Measurements from ENCODE around the gene BHLHA15.
A peak's percentile ranks its signal among the peaks of the same experiment; 100 is the strongest.

The BHLHA15 gene

GRCh38 chr7:98228801-98229200 is 17.6 kb downstream of the BHLHA15 start:
- no peak for DNase-seq

DNA sequence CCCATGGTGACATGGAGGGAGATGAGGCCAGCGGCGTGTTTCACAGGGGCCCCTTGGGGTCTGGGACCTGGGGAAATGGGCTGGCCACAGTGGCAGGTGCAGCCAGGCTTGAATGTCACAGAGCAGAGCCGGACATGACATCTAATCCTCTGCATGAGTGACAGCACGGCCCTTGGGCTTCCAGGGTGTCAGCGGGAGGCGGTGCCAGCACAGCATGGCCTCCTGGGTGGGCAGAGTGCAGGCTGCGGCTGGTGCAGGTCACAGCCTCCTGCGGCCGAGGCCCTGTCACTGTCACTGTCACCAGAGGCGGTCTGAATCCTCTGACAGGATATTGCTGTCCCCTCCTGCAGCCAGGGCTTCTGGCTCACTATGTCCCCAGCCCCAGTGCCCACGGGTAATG is 18.2 kb downstream of the BHLHA15 start:
- no peak for DNase-seq

DNA sequence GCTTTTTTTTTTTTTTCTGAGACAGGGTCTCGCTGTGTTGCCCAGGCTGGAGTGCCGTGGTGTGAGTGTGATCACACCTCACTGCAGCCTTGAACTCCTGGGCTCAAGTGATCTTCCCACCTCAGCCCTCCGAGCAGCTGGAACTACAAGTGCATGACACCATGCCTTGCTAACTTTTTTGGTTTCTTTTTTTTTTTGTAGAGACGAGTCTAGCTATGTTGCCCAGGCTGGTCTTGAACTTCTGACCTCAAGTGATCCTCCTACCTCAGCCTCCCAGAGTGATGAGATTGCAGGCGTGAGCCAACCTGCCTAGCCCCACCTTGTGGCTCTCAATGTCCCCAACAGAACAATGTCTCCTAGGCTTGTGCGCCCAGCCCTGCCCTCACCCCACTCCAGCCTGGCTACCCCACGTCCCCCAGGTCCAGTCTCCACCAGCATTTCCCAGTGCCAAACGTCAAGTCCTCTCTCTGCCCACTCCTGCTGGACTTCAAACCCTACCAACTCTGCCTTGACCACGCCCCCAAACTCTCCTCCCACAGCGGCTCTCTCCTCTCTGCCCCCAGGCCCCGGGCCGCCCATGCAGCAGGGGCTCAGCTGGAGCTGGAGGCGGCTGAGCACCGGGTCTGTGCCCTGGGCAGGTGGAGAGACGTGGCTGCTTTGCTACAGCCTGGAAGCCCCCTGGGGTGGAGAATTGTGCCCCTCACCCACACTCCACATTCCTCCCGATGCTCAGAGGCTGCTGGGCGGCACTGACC is 18.9 kb downstream of the BHLHA15 start:
- no peak for DNase-seq

- DNase-seq = no peak
Observed at GRCh38 chr7:98230746-98231471, 19.7 kb downstream of the BHLHA15 start.

DNA sequence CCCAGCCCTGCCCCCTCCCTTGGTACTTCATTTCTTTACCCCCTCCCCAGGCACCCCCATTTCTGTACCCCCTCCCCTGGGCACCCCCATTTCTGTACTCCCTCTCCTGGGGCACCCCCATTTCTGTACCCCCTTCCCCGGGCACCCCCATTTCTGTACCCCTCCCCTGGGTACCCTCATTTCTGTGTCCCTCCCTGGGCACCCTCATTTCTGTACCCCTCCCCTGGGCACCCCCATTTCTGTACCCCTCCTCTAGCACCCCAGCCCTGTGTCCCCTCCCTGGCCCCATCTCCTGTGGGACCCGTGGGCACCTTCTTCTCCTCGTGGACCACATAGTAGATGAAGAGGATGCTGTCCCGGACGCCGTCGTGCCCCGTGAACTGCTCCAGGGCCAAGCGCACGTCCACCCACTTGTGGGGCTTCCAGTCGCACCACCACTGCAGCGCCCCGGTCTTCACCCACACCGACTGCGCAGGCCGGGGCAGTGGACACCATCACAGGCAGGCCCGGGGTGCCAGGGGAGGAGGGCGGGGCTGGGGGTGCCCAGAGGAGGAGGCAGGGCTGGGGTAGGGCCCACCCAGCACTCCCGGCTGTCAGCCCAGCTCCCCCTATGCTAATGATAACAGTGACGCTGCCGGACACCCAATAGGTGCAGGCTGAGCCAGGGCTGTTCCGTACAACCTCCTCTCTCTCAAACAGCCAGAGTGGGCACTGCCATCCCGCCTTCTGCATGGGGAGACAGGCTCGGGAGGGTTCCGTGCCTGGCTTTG is 20.4 kb downstream of the BHLHA15 start:
- DNase-seq = no peak

GRCh38 chr7:98232263-98232585 is 21.0 kb downstream of the BHLHA15 start:
- DNase-seq = no peak

- DNase-seq = no peak
Observed at GRCh38 chr7:98232799-98233198, 21.6 kb downstream of the BHLHA15 start.

DNA sequence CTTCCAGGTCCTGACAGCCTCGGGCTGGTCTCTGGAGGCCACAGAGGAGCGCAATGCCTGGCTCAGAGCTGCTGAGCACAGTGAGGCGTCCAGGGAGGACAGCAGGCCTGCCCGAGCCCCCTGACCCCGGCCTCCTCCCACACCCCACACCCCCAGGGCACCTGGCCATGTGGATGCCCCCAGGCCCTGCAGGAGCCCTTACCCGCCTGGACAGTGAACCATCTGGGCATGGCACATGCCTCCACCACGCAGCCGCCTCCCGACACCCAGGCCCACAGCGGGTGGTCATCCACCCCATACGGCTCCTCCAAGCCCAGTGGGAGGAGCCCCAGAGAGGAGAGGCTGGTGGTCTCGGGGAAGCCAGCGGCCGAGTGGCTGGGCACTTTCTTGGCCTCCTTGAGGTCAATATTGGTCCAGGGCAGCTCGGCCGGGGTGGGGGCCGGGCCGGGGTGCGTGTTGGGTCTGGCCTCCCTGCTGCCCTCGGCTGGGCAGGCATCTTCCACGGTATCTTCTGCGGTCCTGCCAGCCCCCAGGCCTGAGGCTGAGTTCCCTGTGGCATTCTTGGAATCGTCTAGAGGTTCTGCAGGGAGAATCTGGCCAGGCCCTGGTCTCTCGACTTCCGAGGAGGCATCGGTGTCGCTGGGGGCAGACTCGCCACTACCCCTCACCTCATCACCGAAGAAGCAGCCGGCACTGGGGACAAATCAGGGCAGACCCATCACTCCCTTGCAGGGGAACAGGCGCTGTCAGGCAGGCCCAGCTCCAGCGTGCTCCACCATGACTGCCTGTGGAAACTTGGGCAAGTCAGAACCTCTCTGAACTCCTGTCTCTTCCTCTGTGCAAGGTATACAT is 22.2 kb downstream of the BHLHA15 start:
- no peak for DNase-seq

- no peak for DNase-seq
Observed at GRCh38 chr7:98234429-98235147, 23.3 kb downstream of the BHLHA15 start.

- DNase-seq = no peak
Observed at GRCh38 chr7:98235901-98236300, 24.7 kb downstream of the BHLHA15 start.

DNA sequence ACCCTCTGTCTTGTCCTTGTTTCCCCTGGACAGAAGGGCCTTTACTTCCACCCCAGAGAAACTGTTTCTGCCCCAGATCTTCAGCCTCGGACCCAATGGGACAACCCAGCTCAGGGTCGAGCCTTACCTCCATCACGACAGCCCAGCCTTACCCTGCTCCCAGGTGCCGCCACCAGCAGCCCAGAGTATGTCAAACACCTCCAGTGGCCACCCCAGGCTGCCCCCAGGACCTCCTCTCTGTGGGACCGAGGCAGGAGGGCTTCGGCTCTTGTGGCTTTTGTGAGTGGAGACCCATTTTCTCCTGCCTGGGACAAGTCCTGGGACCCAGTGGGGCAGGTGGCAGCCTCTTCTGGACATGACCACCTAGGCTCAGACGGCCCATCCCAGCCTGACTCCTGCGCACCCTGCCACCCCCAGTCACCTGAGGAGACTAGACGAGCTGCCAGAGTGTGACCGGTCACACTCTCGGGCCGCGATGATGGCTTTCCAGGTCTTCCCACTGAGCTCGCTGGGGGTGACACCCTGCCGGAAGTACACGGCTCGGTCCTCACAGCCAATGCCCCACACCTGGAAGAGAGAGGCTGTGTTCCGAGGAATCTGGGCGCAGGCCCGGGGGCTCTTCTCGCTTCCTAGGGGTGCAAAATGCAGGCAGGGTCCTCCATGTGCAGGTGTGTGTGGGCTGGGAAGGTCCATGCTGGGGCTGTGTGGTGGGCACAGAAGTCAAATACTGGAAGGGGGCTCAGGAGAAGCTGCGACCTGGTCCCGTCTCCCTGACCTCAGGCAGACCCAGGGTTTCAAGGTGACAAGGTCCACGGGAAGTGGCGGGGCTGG is 25.3 kb downstream of the BHLHA15 start:
- DNase-seq = no peak

GRCh38 chr7:98238076-98238475 is 26.8 kb downstream of the BHLHA15 start:
- DNase-seq = no peak

DNA sequence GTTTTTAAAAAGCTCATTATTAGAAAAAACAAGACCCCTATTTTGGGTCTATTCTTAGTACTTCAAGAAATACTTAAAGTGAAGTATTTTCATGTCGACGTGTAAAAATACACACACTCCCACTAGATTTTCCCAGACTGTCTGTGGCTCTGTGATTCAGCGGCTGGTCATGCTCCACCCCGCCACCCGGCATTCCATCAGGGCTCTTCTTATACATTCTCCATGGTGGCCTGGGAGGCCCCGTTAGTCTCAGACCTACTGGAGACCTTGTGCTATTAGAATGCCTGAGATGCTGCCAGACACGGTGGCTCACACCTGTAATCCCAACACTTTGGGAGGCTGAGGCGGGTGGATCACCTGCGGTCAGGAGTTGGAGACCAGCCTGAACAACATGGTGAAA is 27.7 kb downstream of the BHLHA15 start:
- DNase-seq = no peak

GRCh38 chr7:98240961-98241673 is 29.9 kb downstream of the BHLHA15 start:
- peak; percentile 65 for DNase-seq

- DNase-seq = no peak
Observed at GRCh38 chr7:98241674-98242241, 30.5 kb downstream of the BHLHA15 start.

GRCh38 chr7:98242342-98242741 is 31.1 kb downstream of the BHLHA15 start:
- DNase-seq = no peak

DNA sequence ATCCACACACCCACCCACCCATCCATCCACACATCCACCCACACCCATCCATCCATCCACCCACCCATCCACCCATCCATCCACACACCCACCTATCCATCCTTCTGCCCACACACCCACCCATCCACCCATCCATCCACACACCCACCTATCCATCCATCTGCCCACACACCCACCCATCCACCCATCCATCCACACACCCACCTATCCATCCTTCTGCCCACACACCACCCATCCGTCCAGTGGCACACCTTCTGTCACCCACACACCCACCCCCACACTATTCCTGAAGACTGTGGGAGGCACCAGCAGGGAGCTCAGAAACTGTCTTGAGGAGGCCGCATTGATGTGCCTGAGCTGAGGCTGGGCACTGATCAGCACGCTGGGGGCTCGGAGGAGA is 31.7 kb downstream of the BHLHA15 start:
- no peak for DNase-seq

DNA sequence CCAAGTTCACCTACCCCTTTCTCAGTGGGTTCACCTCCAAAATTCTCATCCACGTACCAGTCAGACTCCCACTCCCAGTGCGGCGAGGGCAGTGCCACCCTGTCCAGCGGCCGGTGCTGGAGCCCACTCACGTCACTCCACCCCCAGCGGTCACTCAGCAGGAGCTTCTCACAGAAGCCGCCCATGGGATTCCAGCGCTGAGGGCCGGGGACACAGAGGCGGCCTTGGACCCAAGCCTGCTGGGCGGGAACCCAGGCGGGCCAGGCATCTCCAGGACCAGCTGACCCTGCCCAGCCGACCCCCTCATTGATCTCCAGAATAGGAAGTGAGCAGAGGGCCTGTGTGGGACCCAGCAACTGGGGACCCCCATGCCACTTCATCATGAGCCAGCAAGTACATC is 33.6 kb downstream of the BHLHA15 start:
- no peak for DNase-seq

DNA sequence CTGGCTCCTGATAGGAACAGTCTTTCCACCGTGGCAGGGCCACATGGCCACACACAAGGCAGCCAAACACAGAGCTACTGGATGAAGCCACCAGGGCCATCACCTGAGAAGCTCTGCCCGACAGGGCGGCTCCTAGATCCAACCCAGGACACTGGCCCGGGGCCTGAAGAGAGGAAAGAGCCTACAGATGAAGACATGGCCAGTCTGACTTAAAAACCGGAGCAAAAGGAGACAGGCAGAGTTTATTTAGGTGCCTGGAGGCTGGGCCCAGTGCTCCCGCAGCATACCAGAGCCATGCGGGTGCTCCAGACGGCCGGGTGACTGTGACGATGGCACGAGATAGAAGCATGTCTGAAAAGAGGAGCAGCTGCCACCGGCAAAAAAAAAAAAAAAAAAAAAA is 36.9 kb downstream of the BHLHA15 start:
- no peak for DNase-seq

DNA sequence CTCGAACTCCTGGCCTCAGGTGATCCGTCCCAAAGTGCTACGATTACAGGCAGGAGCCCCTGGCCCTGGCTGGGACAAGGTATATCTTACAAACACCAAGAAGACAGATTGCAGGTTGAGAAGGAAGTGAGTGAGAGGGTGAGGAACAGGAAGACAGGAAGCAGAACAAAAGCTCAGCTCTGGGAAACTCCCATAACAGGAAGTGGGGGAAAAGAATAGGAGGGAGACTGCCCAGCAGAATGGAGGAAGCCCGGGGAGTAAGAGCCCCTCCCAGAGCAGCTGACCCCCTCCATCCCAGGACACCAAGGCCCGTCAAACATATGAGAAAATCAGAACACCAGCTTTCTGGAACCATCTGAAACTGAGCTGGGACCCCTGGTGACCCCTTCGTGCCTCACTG is 37.9 kb downstream of the BHLHA15 start:
- no peak for DNase-seq
